Measurements from ENCODE around the gene HECA. TPM values are rescaled to one million over a fixed set of nuclear protein-coding genes. Genes with fewer than 3 reads are reported as not detected.
A peak's percentile ranks its signal among the peaks of the same experiment; 100 is the strongest.

Gene HECA
- total RNA-seq, 1 experiment from 2014 or later: 9.4 TPM

- no peak for TF ChIP-seq ZNF281 (CRISPR knock-in tag; IDR thresholded peaks at IDR 0.05)
- 0 out of 2 replicates have a peak, but pooled peaks have one; percentile 21 for TF ChIP-seq USF1 (CRISPR knock-in tag; IDR thresholded peaks at IDR 0.05)
- no peak for TF ChIP-seq STAT6 (CRISPR knock-in tag; conservative IDR thresholded peaks at IDR 0.05; ENCODE audit: low read depth)
- TF ChIP-seq NFE2L1 (CRISPR knock-in tag; IDR thresholded peaks at IDR 0.05): no peak
- no peak for TF ChIP-seq AFF4 (CRISPR knock-in tag; IDR thresholded peaks at IDR 0.05; ENCODE audit: borderline replicate concordance)
- no peak for TF ChIP-seq ZSCAN18 (CRISPR knock-in tag; IDR thresholded peaks at IDR 0.05)
- TF ChIP-seq ZNF121 (CRISPR knock-in tag; IDR thresholded peaks at IDR 0.05): peak; percentile 82
- peak; percentile 47; the same call in 1 of the 2 replicates for TF ChIP-seq ETV6 (CRISPR knock-in tag; IDR thresholded peaks at IDR 0.05)
- TF ChIP-seq MAX (CRISPR knock-in tag; IDR thresholded peaks at IDR 0.05): peak; percentile 67
- TF ChIP-seq CTCF (IDR thresholded peaks at IDR 0.05): peak; percentile 29; the same call in 1 of the 2 replicates
- TF ChIP-seq SP1 (CRISPR knock-in tag; conservative IDR thresholded peaks at IDR 0.05): 0 out of 2 replicates have a peak, but pooled peaks have one; percentile 20
- TF ChIP-seq NR2C2 (CRISPR knock-in tag; IDR thresholded peaks at IDR 0.05): no peak
- TF ChIP-seq KAT7 (CRISPR knock-in tag; IDR thresholded peaks at IDR 0.05; ENCODE audit: borderline replicate concordance): no peak
- 0 out of 2 replicates have a peak, but pooled peaks have one; percentile 16 for TF ChIP-seq FOXP4 (CRISPR knock-in tag; IDR thresholded peaks at IDR 0.05)
Observed at GRCh38 chr6:139219271-139219729, 84.4 kb downstream of the HECA start (continued).
